ENCODE measurements around the gene KATNAL2. TPM values are rescaled to one million over a fixed set of nuclear protein-coding genes. Genes with fewer than 3 reads are reported as not detected.

The KATNAL2 gene
- total and polyA plus RNA-seq, 10 of the 15 experiments (the other 5 are each of a cell fraction or from before 2014, with no cell fraction given) = 0.20 to 2.4 (median 1.7) TPM

GRCh38 chr18:47150029-47150823 lies 232.8 kb downstream of the KATNAL2 start, which contains the start of gene HDHD2 (continued):
- no peak for TF ChIP-seq ZBTB4 (CRISPR knock-in tag; IDR thresholded peaks at IDR 0.05)
- TF ChIP-seq GATAD2B (conservative IDR thresholded peaks at IDR 0.05; ENCODE audit: low read depth) = peak; percentile 81; the same call in 1 of the 2 replicates
- no peak for TF ChIP-seq TARDBP (IDR thresholded peaks at IDR 0.05; ENCODE audit: borderline replicate concordance)
- peak; percentile 24; the same call in 1 of the 2 replicates for TF ChIP-seq BCL11A (IDR thresholded peaks at IDR 0.05; ENCODE audit: low read depth, low read length)
- TF ChIP-seq ZNF622 (IDR thresholded peaks at IDR 0.05) = no peak
- no peak; the same call in none of the 2 replicates for TF ChIP-seq DPF2 (IDR thresholded peaks at IDR 0.05)
- TF ChIP-seq ETV6 (conservative IDR thresholded peaks at IDR 0.05 in 1 of 2, IDR thresholded peaks at IDR 0.05 in 1 of 2; ENCODE audit: borderline replicate concordance in 1 of 2, low read depth in 1 of 2) = peak in 1 of 2 experiments; percentile 47; a peak in 1 of 4 replicates
- peak; percentile 62; the same call in 1 of the 2 replicates for TF ChIP-seq NBN (IDR thresholded peaks at IDR 0.05)
- no peak for TF ChIP-seq HDAC6 (IDR thresholded peaks at IDR 0.05; ENCODE audit: unreplicated experiment)
- TF ChIP-seq PBX3 (IDR thresholded peaks at IDR 0.05; ENCODE audit: insufficient replicate concordance, low read depth, low read length) = peak; percentile 79
- peak; percentile 76 for TF ChIP-seq ZNF687 (IDR thresholded peaks at IDR 0.05)
- TF ChIP-seq STAT1 (conservative IDR thresholded peaks at IDR 0.05) = 0 out of 2 replicates have a peak, but pooled peaks have one; percentile 53
- peak; percentile 52 for TF ChIP-seq HCFC1 (IDR thresholded peaks at IDR 0.05; ENCODE audit: low read length)
- no peak for TF ChIP-seq CEBPB (IDR thresholded peaks at IDR 0.05; ENCODE audit: borderline replicate concordance in 1 of 2, low read depth in 2 of 2, low read length in 2 of 2)
- no peak for TF ChIP-seq STAT3 (IDR thresholded peaks at IDR 0.05; ENCODE audit: low read depth, low read length)
- no peak for TF ChIP-seq ZNF384 (IDR thresholded peaks at IDR 0.05; ENCODE audit: borderline replicate concordance, low read depth, low read length)
- TF ChIP-seq MAX (IDR thresholded peaks at IDR 0.05; ENCODE audit: low read depth, low read length) = no peak
- peak; percentile 94 for TF ChIP-seq PML (IDR thresholded peaks at IDR 0.05; ENCODE audit: low read length)
- no peak; the same call in 1 of the 2 replicates for TF ChIP-seq CHD2 (IDR thresholded peaks at IDR 0.05; ENCODE audit: borderline replicate concordance, low read depth, low read length)
- no peak for TF ChIP-seq USF1 (IDR thresholded peaks at IDR 0.05; ENCODE audit: borderline replicate concordance, extremely low read length, insufficient read depth, low read depth, low read length)
